ENCODE measurements around the gene PSMB7.

The PSMB7 gene

DNA sequence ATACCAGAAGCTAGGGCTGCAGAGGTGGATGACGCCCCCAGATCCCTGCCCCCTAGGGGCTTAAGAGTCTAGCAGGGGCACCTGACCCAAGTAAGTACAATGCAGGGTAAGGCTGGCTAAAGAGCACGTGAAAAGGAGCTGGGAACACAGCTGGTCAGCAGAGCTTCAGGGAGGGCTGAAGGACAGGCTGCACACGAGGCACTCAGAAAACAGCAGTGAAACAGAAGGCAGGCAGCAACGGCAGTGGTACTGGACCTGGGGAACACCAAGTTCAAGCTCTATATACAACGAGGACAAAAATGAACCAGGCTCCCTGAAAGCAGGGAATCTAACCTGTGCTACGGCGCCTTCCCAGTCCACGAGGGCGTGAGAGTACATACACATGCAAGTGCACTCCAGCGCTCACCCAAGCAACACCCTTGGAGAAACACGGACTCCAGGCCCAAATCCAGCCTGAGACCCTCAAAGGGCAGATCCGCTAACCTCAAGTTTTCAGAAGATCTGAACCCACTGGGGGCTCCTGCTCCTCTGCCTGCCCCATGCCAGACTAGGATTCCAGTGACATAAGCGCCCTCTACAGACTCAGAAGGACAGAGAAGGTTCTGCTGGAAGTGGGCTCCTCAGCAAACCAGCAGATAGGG, 57.4 kb downstream of the PSMB7 start:
- DNase-seq (ENCODE audit: low read depth in 2 of 2) = no peak

- no peak for DNase-seq (ENCODE audit: low read depth in 2 of 2)
Measured at GRCh38 chr9:124356745-124357390, 58.4 kb downstream of the PSMB7 start.

DNA sequence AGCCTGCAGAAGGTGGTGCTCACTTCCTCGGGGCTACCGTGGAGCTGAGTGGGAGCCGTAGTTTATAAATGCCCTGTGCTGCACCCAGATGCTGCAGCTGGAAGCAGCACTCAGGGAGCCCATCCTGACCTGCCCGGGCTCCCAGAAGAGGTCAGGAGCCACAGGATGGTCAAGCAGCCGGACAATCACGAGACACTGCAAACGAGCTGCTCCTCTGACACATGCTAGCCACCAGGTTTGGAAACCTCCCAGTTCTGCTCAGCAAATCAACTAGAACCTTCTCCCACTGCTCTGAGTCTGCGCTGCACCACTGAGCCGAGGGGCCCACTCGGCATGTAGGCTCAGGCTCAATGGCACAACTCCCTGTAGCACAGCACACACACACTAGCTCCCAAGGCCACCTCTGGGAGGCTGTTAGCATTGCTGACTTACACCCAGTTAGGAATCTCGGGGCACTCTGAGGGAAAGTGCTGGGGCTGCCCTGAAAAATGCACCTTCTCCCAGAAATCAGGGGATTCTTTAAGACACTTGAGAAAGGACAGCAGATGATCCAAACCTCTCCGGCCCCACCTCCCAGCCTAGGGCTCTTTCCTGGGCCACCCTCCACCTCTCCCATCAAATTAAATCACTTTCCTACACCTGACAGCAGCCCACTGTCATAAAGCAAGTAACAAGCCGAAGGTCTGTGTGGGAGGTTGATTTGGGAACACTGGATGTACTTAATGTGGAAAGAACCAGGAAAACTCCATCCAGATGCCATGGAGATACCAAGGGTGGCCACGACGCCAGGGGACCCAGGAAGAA, 59.1 kb downstream of the PSMB7 start:
- DNase-seq (ENCODE audit: low read depth in 2 of 2) = no peak

GRCh38 chr9:124355039-124355940, 60.0 kb downstream of the PSMB7 start:
- DNase-seq (ENCODE audit: low read depth in 2 of 2) = no peak

DNA sequence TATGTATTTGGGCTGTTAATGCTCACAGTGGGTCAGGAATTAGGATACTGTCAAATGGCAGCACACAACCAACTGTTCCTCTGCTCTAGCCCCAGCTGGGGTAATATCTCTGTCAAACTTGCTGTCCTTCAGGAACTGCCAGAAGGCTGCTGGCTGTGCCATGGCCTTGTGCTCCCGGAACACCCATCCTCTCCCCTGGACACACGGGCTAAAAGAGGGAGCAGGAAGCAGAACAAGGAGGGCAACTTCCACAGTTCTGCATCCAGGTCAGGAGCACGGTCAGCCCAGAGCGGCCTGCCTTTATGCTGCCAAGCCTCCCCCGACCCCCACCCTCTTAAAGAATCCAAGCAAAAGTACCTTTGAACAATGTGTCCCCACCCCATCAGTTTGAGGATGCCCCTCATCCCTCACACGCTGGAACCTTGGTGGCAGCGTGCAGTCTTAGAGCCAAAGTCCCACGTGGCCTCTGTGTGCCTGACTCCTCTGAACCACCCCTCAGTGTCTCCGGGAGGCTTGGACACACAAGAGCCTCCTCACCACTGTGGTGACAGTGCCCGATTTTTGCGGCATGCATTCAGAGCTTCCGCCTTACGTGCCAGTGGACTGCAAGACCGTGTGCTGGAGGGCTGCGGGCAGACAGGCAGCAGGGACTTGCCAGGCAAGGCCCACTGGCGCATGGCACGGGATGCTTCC, 60.8 kb downstream of the PSMB7 start:
- no peak for DNase-seq (ENCODE audit: low read depth in 2 of 2)

DNA sequence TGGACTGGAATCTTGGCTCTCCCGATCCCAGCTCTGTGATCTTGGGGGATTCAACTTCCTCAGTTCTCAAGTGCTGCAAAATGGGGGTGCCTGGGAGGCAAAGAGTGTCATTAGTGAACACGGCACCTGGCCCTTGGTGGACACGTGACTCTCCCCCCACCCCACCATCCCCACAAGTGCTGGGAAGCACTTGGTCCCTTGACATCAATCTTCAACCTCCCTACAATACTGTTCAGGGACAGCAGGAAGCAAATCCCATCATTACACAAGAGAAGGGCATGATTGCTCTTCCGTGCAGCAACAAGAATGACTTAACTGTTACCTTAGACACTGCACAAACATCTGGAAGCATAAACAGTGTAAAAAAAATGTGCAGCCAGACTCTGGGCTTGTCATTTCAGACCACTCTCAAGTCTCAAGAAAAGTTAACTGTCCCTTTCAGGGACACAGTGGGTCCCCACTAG, 61.4 kb downstream of the PSMB7 start:
- DNase-seq (ENCODE audit: low read depth in 2 of 2) = no peak

- DNase-seq (ENCODE audit: low read depth in 2 of 2) = no peak
Measured at GRCh38 chr9:124353166-124353768, 62.0 kb downstream of the PSMB7 start.

DNA sequence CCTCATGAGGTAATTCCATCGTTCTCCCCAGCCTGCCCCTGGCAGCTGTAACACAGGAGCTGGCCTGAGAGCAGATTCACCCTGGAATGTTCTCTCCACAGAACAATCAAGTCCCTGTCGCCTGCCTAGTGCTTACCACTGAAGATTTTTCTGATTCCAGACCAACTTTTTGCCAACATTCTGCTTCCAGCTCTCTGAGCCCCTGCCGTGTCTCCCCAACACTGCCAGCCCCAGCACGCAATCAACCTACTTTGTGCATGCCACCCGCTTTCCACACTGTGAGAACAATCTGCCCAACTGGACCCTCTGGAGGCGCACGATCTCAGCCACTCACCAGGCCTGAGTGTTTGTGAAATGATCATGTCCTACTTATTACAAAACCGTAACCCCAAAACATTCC, 62.6 kb downstream of the PSMB7 start:
- no peak for DNase-seq (ENCODE audit: low read depth in 2 of 2)

GRCh38 chr9:124351672-124352468, 63.4 kb downstream of the PSMB7 start:
- no peak for DNase-seq (ENCODE audit: low read depth in 2 of 2)

DNA sequence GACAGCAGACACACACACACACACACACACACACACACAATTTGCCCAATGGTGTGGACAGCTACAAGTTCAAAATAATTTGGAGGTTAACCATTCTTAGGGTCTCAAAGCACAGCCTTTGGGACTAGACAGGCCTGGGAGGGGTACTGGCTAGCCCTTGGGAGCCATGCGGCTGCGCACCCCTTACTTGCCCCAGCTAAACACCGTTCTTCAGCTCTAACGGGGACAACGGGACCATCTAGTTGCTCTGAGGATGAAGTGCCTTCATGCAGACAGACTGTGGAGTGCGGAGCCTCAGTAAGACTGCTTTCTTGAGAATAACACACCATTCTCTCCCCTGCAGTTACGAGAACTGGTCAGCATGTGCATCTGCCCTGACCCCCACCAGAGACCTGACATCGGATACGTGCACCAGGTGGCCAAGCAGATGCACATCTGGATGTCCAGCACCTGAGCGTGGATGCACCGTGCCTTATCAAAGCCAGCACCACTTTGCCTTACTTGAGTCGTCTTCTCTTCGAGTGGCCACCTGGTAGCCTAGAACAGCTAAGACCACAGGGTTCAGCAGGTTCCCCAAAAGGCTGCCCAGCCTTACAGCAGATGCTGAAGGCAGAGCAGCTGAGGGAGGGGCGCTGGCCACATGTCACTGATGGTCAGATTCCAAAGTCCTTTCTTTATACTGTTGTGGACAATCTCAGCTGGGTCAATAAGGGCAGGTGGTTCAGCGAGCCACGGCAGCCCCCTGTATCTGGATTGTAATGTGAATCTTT, 64.6 kb downstream of the PSMB7 start:
- no peak for DNase-seq (ENCODE audit: low read depth in 2 of 2)

GRCh38 chr9:124349675-124350493, 65.4 kb downstream of the PSMB7 start:
- no peak for DNase-seq (ENCODE audit: low read depth in 2 of 2)

DNA sequence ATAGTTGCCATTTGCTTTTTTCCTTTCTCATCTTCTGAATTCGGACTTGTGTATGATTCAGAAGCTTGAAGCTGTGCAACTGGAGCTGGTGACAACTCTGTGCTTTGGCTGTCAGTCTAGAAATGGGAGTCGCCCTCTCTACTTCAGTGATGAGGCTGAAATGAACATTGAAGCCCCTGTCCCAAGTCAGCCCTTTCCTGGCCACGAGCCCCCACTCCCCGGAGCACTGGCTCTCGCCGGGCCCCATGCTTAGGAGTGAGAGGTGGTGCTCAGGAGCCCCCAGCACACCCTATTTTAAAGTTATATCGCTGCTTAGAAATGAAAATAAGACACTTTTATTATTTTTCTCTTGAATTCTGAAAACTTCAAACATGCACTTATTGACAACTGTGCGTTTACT, 66.0 kb downstream of the PSMB7 start:
- DNase-seq (ENCODE audit: low read depth in 2 of 2) = no peak

- DNase-seq (ENCODE audit: low read depth in 2 of 2) = no peak
Measured at GRCh38 chr9:124348831-124349230, 66.4 kb downstream of the PSMB7 start.

DNA sequence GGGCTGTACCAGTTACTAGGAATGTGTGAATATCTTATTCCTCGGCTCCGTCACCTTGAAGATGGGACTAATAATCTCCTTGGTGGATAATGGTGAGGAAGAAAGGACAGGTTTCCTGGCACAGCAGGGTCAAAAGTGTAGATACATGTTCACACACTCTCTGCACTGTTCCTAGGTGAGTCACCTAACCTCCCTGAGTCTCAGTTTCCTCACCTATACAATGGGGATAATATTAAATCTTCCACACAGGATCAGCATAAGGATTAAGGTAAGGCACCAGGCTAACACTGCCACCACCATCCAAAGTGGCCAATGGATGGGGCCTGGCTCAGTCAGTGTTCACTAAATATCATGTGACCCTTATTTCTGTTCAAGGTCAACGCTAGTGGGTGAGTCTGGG, 66.9 kb downstream of the PSMB7 start:
- DNase-seq (ENCODE audit: low read depth in 2 of 2) = no peak

- no peak for DNase-seq (ENCODE audit: low read depth in 2 of 2)
Measured at GRCh38 chr9:124347968-124348358, 67.3 kb downstream of the PSMB7 start.

- no peak for DNase-seq (ENCODE audit: low read depth in 2 of 2)
Measured at GRCh38 chr9:124347206-124347967, 67.9 kb downstream of the PSMB7 start.

DNA sequence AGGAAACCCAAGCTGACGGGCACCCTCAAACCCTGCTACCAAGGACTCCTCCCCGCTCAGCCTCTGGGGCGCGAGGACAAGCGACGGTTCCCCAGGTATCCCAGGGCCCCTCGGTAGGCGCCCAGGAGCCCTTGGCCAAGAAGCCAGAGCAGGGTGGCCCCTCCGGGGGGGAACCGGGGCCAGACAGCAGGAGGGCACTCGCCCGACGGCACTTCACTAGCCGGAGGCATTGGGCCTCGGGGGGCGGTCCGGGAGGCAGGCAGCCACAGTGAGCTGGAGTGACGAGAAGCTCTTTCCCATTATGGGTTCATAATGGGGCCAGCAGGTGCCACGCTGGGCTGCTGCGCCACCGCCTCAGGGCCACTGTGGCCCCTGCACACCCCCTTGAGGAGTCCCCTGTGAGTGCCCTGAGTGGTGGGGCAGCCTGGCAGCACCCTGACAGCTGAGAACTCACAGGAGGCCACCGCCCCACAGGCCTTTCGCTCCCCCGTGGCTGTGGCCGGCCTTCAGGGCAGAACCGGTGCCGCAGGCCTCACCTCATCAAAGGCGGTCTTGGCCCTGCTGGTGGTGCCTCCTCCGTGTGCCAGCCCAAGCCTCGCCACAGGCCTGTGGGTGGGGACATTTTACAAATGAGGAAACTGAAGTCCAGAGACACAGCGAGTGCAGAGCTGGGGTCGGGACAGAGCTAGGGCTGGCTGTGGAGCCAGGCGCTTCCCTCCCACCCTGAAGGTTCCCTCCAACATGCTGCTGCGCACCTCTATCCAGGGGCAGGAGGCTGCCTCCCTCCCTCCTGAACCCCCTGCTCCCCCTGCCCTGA, 68.7 kb downstream of the PSMB7 start:
- DNase-seq (ENCODE audit: low read depth in 2 of 2) = no peak

Data from activated CD4-positive, alpha-beta T cell treated with anti-CD3 and anti-CD28 coated beads for 24 hours (primary cell).